ENCODE measurements around the gene KPTN.

KPTN gene

GRCh38 chr19:47464675-47465419 is 19.2 kb downstream of the KPTN start:
- no peak for DNase-seq

GRCh38 chr19:47461876-47462275 is 22.1 kb downstream of the KPTN start:
- no peak for DNase-seq

GRCh38 chr19:47459477-47459876 is 24.5 kb downstream of the KPTN start:
- no peak for DNase-seq

- no peak for DNase-seq
Observed at GRCh38 chr19:47458672-47459071, 25.3 kb downstream of the KPTN start.

GRCh38 chr19:47456721-47457474 is 27.1 kb downstream of the KPTN start:
- DNase-seq, result no peak

- DNase-seq, result no peak
Observed at GRCh38 chr19:47450478-47450877, 33.5 kb downstream of the KPTN start.

GRCh38 chr19:47448360-47448727 is 35.7 kb downstream of the KPTN start:
- no peak for DNase-seq

GRCh38 chr19:47447470-47448359 is 36.3 kb downstream of the KPTN start:
- DNase-seq, result peak; percentile 53

- no peak for DNase-seq
Observed at GRCh38 chr19:47446534-47447469, 37.2 kb downstream of the KPTN start.

GRCh38 chr19:47445937-47446402 is 38.0 kb downstream of the KPTN start:
- DNase-seq, result no peak

GRCh38 chr19:47445527-47445926 is 38.5 kb downstream of the KPTN start:
- no peak for DNase-seq

- DNase-seq, result no peak
Observed at GRCh38 chr19:47444388-47444821, 39.6 kb downstream of the KPTN start.

- DNase-seq, result no peak
Observed at GRCh38 chr19:47443331-47443730, 40.7 kb downstream of the KPTN start.

GRCh38 chr19:47438793-47439220 is 45.2 kb downstream of the KPTN start:
- no peak for DNase-seq

- DNase-seq, result no peak
Observed at GRCh38 chr19:47437500-47437899, 46.5 kb downstream of the KPTN start.

GRCh38 chr19:47436712-47437401 is 47.2 kb downstream of the KPTN start:
- DNase-seq, result peak; percentile 48

- DNase-seq, result no peak
Observed at GRCh38 chr19:47435883-47436417, 48.1 kb downstream of the KPTN start.

- DNase-seq, result no peak
Observed at GRCh38 chr19:47435196-47435595, 48.8 kb downstream of the KPTN start.

- DNase-seq, result no peak
Observed at GRCh38 chr19:47434088-47434487, 49.9 kb downstream of the KPTN start.

- no peak for DNase-seq
Observed at GRCh38 chr19:47433121-47433520, 50.9 kb downstream of the KPTN start.

- no peak for DNase-seq
Observed at GRCh38 chr19:47432499-47432898, 51.5 kb downstream of the KPTN start.
